HG02610 (cell line): ENCODE data around the gene HDAC10.

Experiments
- ATAC-seq: cut with Tn5 transposase; IDR thresholded peaks from one replicate; pipeline ENCODE4 v1.9.1; 2021; ENCODE audit warnings: mild to moderate bottlenecking, moderate library complexity; ENCODE audit not compliant: unreplicated experiment

HDAC10 gene

DNA sequence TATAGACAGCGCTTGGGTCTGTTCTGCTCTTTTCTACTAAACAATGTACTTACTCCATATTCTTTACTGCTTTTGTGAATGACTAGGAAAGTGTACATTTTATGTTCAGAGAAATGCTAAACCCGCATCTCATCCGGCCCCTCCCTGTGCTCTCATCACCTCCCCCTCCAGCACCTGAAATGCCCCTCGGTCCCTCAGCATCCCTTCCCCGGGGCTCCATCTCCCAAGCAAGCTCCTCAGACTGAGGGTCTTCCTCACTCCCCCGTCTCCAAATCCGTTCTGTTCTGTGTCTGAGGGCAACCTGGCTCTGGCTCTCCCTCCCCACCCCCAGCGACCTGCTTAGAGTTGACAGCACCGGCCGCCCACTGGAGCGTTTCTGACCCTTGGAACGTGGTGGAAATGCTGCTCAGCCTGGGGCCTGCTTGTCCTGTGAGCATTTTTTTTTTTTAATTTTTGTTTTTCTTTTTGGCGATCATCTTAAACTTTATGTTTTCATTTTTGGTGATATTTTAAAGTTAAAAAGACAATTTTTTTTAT, 48.9 kb downstream of the HDAC10 start:
- ATAC-seq = no peak

DNA sequence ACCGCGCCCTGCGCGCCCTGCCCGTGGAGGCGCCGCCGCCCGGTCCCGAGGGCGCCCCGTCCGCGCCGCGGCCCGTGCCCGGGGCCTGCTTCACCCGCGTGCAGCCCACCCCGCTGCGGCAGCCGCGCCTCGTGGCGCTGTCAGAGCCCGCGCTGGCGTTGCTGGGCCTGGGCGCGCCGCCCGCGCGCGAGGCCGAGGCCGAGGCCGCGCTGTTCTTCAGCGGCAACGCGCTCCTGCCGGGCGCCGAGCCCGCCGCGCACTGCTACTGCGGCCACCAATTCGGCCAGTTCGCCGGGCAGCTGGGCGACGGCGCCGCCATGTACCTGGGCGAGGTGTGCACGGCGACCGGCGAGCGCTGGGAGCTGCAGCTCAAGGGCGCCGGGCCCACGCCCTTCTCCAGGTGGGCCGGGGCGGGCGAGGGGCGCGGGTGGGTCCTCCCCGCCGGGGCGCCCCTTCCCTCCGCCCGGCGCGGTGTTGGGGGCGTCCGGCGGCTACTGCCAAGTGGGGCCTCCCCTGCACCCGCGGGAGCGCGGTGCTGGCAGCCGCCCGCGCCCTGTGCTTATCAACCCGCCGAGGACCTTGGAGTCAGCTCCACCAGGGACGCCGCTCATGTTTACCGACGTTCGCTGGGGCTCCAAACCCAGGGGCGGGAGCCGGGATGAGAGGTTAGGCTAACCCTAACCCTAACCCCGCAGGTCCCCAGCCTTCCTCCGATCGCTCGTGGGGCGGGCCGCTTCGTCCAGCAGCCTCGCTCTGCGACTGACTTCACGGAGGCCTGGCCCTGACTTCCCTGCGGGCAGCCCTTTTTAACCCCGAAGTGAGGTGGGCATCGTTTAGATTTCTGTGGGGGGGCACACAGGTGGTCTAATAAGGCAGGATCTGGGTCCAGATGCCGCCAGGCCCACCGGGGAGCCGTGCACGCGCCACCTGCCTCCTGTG, 49.6 kb downstream of the HDAC10 start:
- ATAC-seq = peak; percentile 22

DNA sequence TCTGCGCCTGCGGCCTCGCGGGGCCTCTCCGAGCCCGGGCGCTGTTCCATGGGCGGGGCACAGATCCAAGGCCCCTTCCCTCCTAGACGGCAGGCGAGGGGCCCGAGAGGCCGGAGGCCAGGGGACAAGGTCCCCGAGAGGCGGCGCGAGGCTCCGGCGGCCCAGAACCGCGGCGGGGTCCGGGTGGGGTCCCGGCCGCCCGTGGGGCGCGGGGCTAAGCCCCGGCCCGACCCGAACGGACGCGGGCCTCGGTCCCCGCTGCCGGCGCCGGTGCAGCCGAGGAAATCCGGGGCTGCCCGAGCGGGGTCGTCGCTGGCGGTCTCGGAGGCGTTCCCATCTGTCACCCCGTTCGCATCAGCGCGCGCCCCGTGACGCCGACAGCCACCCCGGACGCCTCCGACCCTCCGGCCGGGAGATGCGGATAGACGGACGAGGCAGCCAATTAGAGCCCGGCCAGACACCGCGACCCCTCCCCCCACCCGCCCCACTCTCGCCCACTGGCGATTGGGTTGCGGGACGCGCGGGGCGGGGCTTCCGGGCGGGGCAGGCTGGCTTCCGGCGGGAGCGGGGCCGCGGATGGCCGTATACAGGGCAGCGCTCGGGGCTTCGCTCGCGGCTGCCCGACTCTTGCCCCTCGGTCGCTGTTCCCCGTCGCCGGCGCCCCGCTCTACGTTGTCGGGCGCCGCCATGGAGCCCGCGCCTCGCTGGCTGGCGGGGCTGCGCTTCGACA, 50.4 kb downstream of the HDAC10 start, which contains the start of gene SELENOO:
SELENOO (plus strand) TSS at position 551 of the 730 bp plus-strand sequence; CDS start at position 577, 26 bp downstream.
- peak; percentile 68 for ATAC-seq

DNA sequence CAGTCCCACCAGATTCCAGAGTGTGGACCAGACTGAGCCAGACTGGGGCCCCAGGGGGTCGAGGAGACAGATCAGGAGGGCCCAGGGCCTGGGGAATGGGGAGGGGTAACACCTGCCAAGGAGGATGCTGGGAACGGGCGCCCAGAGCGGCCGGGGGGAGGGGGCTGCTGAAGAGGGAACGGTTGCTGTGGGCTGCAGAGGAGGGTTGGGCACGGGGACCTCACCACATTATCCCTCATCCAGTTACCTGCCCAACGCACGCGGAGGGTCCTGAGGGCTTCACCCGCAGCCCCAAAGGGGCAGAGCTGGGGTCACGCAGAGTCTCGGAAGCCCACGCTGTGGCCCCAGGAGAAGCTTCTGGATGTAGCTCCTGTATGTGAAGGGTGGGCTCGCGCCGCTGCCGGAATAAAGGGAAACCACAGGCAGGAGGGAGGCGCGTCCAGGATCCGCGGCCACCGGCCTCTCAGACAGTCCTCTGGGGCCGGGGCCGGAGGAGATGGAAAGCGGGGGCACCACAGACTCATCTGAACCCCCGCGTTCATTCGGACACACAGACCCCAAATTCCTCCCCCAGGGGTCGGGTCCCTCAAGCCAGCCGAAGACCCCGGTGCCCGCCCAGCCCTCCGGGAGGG, 51.1 kb downstream of the HDAC10 start:
- ATAC-seq = no peak

DNA sequence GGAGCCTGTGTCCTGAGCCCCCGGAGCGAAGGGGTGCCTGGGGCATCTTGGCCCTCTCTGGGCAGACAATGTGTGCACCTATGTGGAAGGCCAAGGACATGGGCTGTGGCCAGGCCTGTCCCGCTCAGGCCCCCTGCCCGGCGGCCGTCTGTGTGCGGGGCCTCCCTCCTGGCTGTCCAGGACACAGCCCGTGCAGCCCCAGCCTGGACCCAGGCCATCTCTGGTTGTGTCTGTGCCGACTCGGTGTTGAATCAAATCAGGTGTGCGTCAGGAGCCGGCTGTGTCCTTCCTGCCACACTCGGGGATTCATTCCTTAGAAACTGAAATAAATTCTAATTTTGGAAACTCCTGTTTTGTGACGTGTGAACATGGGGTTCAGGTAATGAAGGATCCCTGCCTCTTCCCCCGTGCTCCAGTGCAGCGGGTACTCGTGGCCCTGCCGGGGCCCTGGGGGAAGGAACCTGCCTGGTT, 51.8 kb downstream of the HDAC10 start:
- ATAC-seq = no peak

DNA sequence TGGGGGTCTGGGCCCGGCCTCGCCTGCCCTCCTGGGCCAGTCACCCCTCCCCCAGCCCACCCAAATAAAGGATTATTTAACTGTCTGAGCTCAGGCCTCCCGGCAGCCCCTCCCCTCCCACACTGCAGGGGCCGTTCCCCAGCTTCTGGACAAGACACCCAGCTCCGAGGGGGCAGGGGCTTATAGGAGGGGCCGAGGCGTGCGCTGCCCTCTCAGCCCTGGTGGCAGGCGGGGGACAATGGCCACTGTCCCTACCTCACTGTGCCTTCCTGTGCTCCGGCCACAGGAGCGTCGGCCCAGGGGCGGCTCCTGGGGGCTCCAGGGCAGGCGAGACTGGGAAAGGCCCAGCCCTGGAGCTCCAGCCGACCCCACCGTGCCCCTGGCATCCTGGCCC, 52.4 kb downstream of the HDAC10 start:
- ATAC-seq = no peak

DNA sequence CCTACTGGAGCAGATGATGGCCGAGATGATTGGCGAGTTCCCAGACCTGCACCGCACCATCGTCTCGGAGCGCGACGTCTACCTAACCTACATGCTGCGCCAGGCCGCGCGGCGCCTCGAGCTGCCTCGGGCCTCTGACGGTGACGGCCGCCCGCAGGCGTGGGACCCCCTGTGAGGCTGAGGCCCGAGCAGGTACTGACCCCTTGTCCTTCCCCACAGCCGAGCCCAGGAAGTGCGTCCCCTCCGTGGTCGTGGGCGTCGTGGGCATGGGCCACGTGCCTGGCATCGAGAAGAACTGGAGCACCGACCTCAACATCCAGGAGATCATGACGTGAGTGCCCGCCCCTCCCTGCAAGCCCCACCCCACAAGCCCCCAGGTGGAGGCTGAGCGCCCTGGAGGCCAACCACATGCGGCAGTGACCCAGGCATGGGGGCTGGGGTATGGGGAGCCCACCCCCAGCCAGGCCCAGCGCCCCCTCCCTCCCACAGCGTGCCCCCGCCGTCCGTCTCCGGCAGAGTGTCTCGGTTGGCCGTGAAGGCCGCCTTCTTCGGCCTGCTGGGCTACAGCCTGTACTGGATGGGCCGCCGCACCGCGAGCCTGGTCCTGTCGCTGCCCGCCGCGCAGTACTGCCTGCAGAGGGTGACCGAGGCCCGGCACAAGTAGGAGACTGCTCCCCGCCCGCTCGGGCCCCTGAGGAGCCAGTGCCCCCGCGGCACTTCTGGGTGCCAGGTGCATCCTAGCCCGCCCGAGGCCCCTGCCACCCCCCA, 53.0 kb downstream of the HDAC10 start:
- ATAC-seq = no peak

DNA sequence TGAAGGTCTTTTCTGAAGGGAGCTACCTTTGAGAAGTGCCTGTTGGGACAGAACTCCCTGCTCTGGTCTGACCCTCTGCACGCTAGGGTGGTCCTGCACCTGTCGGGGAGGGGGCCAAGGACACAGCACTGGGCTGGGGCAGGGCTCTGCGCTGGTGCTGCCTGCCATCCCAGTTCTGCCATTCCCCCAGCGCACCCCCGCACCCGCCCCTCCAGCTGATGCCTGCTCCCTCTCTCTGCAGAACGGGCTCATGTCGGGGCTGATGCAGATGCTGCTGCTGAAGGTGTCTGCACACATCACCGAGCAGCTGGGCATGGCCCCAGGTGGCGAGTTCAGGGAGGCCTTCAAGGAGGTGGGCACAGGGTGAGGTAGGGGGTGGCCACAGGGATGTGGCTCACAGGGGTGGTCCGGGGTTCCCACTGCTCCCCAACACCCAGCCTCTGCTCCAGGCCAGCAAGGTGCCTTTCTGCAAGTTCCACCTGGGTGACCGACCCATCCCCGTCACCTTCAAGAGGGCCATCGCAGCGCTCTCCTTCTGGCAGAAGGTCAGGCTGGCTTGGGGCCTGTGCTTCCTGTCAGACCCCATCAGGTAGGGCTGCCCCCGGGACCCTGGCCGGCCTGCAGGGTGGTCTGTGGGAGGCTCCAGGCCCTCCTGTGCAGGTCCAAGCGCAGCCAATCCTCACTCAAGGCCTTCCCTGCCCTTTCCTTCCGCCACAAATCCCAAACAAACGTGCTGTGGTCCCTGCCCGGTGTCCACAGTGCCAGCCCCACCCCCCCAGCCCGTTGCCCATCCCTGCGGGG, 53.9 kb downstream of the HDAC10 start:
- ATAC-seq = no peak

DNA sequence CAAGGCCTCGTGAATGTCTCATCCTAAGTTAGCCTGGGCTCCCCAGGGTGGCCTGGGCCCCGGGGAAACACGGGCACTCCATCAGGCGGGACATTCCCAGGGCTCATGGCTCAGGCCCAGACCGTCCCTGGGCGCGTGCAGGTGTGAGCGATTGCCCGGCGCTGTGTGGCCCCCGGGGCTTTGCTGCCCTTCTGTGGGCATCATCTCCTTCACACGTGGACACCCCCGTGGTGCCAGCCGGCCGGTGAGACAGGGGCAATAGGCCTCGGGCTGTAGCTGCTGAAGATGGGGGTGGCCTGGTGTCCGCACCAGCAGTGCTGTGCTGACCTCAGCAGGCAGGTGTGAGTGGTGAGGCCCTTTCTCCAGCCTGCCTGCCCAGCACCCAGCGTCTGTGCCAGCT, 54.8 kb downstream of the HDAC10 start:
- no peak for ATAC-seq
